Astrocyte (in vitro differentiated cells and primary cell): Measurements from ENCODE around the gene GPRC5D. TPM values are rescaled to one million over a fixed set of nuclear protein-coding genes. Genes with fewer than 3 reads are reported as not detected.

ENCODE experiments used
- DNase-seq: peaks from one replicate; pipeline ENCODE4 v3.0.0-alpha.2; 2010; ENCODE audit warnings: low read depth
- FAIRE-seq: peaks from 2 replicates; lab custom pipeline; 2011; peaks lifted over from hg19 to GRCh38; lab: Jason Lieb, UNC
- H2AFZ ChIP-seq: 2 replicates; pipeline ENCODE4 v1.6.0; 2012; ENCODE audit warnings: low read depth, low read length, inconsistent platforms
- H3K27ac ChIP-seq: 2 replicates; pipeline ENCODE4 v1.5.1; 2011; ENCODE audit warnings: low read depth, low read length, inconsistent platforms
- H3K27me3 ChIP-seq: 2 replicates; pipeline ENCODE4 v1.6.0; 2011; ENCODE audit warnings: low read length, inconsistent platforms; ENCODE audit not compliant: insufficient read depth
- H3K36me3 ChIP-seq: 2 replicates; pipeline ENCODE4 v1.5.1; 2011; ENCODE audit warnings: low read length, inconsistent platforms; ENCODE audit not compliant: insufficient read depth
- H3K4me1 ChIP-seq: 2 replicates; pipeline ENCODE4 v1.5.1; 2011; ENCODE audit warnings: low read length, inconsistent platforms; ENCODE audit not compliant: insufficient read depth
- H3K4me2 ChIP-seq: 2 replicates; pipeline ENCODE4 v1.6.0; 2012; ENCODE audit warnings: low read length, inconsistent platforms
- H3K4me3 ChIP-seq: 2 replicates; pipeline ENCODE4 v1.5.1; 2011; ENCODE audit warnings: low read depth, mild to moderate bottlenecking, low read length, inconsistent platforms; ENCODE audit not compliant: insufficient read depth
- H3K79me2 ChIP-seq: 2 replicates; pipeline ENCODE4 v1.6.0; 2012; ENCODE audit warnings: mild to moderate bottlenecking, low read length, inconsistent platforms; ENCODE audit not compliant: insufficient read depth
- H3K9ac ChIP-seq: 2 replicates; pipeline ENCODE4 v1.6.0; 2012; ENCODE audit warnings: mild to moderate bottlenecking, low read length, inconsistent platforms
- H3K9me3 ChIP-seq: 2 replicates; pipeline ENCODE4 v1.5.1; 2012; ENCODE audit warnings: low read depth, mild to moderate bottlenecking, low read length, inconsistent platforms; ENCODE audit not compliant: insufficient read depth
- H4K20me1 ChIP-seq: 2 replicates; pipeline ENCODE4 v1.6.0; 2012; ENCODE audit warnings: low read length, inconsistent platforms; ENCODE audit not compliant: insufficient read depth
- H3K27ac Mint-ChIP-seq: one replicate; pipeline ENCODE4 v1.8.0; 2021; ENCODE audit warnings: mild to moderate bottlenecking, mixed read lengths; ENCODE audit not compliant: unreplicated experiment
- H3K27me3 Mint-ChIP-seq: one replicate; pipeline ENCODE4 v1.8.0; 2021; ENCODE audit warnings: low read depth, mixed read lengths; ENCODE audit not compliant: unreplicated experiment
- H3K36me3 Mint-ChIP-seq: one replicate; pipeline ENCODE4 v1.8.0; 2021; ENCODE audit warnings: low read depth, mixed read lengths; ENCODE audit not compliant: unreplicated experiment
- H3K4me1 Mint-ChIP-seq: one replicate; pipeline ENCODE4 v1.8.0; 2021; ENCODE audit warnings: low read depth, mixed read lengths; ENCODE audit not compliant: unreplicated experiment
- H3K4me3 Mint-ChIP-seq: one replicate; pipeline ENCODE4 v1.8.0; 2021; ENCODE audit warnings: mild to moderate bottlenecking, moderate library complexity, mixed read lengths; ENCODE audit not compliant: unreplicated experiment
- H3K9me3 Mint-ChIP-seq: one replicate; pipeline ENCODE4 v1.8.0; 2021; ENCODE audit warnings: mild to moderate bottlenecking, mixed read lengths; ENCODE audit not compliant: unreplicated experiment
- CTCF ChIP-seq: IDR thresholded peaks from 2 replicates; pipeline ENCODE4 v1.5.1; 2011; ENCODE audit warnings: low read depth, mild to moderate bottlenecking, inconsistent platforms, low read length, moderate library complexity; ENCODE audit not compliant: insufficient read depth
- EZH2 ChIP-seq: IDR thresholded peaks from 2 replicates; pipeline ENCODE4 v1.6.1; 2012; ENCODE audit warnings: mild to moderate bottlenecking, low read length, inconsistent platforms; ENCODE audit not compliant: insufficient read depth
- total RNA-seq: library from RNA; stranded (reverse); gene quantifications from 2 replicates; pipeline ENCODE4 v1.2.1, GENCODE V29; 2021

GPRC5D gene
- total RNA-seq, 1 donor from 2014 or later: not detected

GRCh38 chr12:12973019-12973418 is 21.0 kb upstream of the GPRC5D start:
- Histone ChIP-seq H3K27me3 (no peaks in the 10 kb centered on the region), H3K4me1 (peaks cover 21% of the 10 kb centered on the region), H3K79me2 (no peaks in the 10 kb centered on the region), H3K4me3 (no peak overlapping the region), H3K27ac (no peak overlapping the region), H3K9ac (no peak overlapping the region), H4K20me1 (no peaks in the 10 kb centered on the region), H3K4me2 (no peak overlapping the region), H3K36me3 (peaks cover 9% of the 10 kb centered on the region), H2AFZ (no peak overlapping the region), H3K9me3 (peaks cover 4% of the 10 kb centered on the region)
- no peak overlapping the region for H3K27ac Mint-ChIP-seq
- FAIRE-seq (no peak), DNase-seq (no peak)
- peaks cover 40% of the 10 kb centered on the region for H3K36me3 Mint-ChIP-seq
- H3K9me3 Mint-ChIP-seq: peaks cover 11% of the 10 kb centered on the region
- TF ChIP-seq CTCF: no peak
- no peak for TF ChIP-seq EZH2
- no peaks in the 10 kb centered on the region for H3K27me3 Mint-ChIP-seq
- H3K4me1 Mint-ChIP-seq: peaks cover 7% of the 10 kb centered on the region
- H3K4me3 Mint-ChIP-seq: no peak overlapping the region

- no peak overlapping the region for H3K27ac Mint-ChIP-seq
These were observed 13.9 kb upstream of the GPRC5D start for GRCh38 chr12:12965836-12966235.

More at GRCh38 chr12:12965836-12966235, 13.9 kb upstream of the GPRC5D start:
- FAIRE-seq (no peak), DNase-seq (no peak)
- H3K36me3 ChIP-seq: no peaks in the 10 kb centered on the region
- H3K9ac ChIP-seq: no peak overlapping the region
- no peaks in the 10 kb centered on the region for H3K4me1 ChIP-seq
- Mint-ChIP-seq H3K36me3 (peaks cover 6% of the 10 kb centered on the region), H3K4me3 (no peak overlapping the region), H3K27me3 (no peaks in the 10 kb centered on the region), H3K9me3 (peaks cover 6% of the 10 kb centered on the region), H3K4me1 (no peaks in the 10 kb centered on the region)
- H3K4me3 ChIP-seq: no peak overlapping the region
- H3K9me3 ChIP-seq: no peaks in the 10 kb centered on the region
- no peak overlapping the region for H3K4me2 ChIP-seq
- TF ChIP-seq CTCF: no peak
- TF ChIP-seq EZH2: no peak
- H4K20me1 ChIP-seq: no peaks in the 10 kb centered on the region
- H3K27me3 ChIP-seq: no peaks in the 10 kb centered on the region
- no peak overlapping the region for H3K27ac ChIP-seq
- H2AFZ ChIP-seq: no peak overlapping the region
- H3K79me2 ChIP-seq: no peaks in the 10 kb centered on the region
